ENCODE measurements around the gene POLR1F.

The POLR1F gene

GRCh38 chr7:19670806-19671205 lies 38.0 kb downstream of the POLR1F start:
- no CpG with 5 or more reads among the region's 1 CpG for WGBS (ENCODE audit: extremely low coverage, insufficient coverage, insufficient read length)
- H2BK5ac ChIP-seq (ENCODE audit: low read depth, low read length, poor library complexity) = no peak overlapping the region
- no peak overlapping the region for H3K4ac ChIP-seq (ENCODE audit: low read depth, low read length)
- no peaks in the 10 kb centered on the region for H3K27me3 ChIP-seq (ENCODE audit: insufficient read depth, low read length)
- no peak overlapping the region for H2BK12ac ChIP-seq (ENCODE audit: low read length)
- no peak overlapping the region for H3K14ac ChIP-seq (ENCODE audit: low read length)
- H3K27ac ChIP-seq (ENCODE audit: low read depth, low read length) = no peak overlapping the region
- H3K79me1 ChIP-seq (ENCODE audit: low read length) = no peaks in the 10 kb centered on the region
- no peak overlapping the region for H2BK120ac ChIP-seq (ENCODE audit: insufficient read depth, low read length, poor library complexity)
- no peak overlapping the region for H4K8ac ChIP-seq (ENCODE audit: low read depth, low read length)
- no peak overlapping the region for H2AFZ ChIP-seq (ENCODE audit: insufficient read depth, low read length, poor library complexity)
- no peak for DNase-seq
- H2AK5ac ChIP-seq (ENCODE audit: low read length) = no peak overlapping the region
- no peak overlapping the region for H3K9ac ChIP-seq (ENCODE audit: low read length)
- H4K12ac ChIP-seq (ENCODE audit: low read depth, low read length) = no peak overlapping the region
- no peaks in the 10 kb centered on the region for H3K9me3 ChIP-seq (ENCODE audit: insufficient read depth, low read depth, low read length)
- no peaks in the 10 kb centered on the region for H3K79me2 ChIP-seq (ENCODE audit: control insufficient read depth, insufficient read depth, low read length, poor library complexity)
- H3K18ac ChIP-seq (ENCODE audit: low read length) = no peak overlapping the region
- H3K36me3 ChIP-seq (ENCODE audit: control insufficient read depth in 1 of 2, insufficient read depth in 2 of 2, low read length in 2 of 2) = no peaks in the 10 kb centered on the region
- no peak overlapping the region for H3K4me3 ChIP-seq (ENCODE audit: low read depth, low read length)
- H4K91ac ChIP-seq (ENCODE audit: low read depth, low read length) = no peak overlapping the region
- no peaks in the 10 kb centered on the region for H3K4me1 ChIP-seq (ENCODE audit: control insufficient read depth in 1 of 2, insufficient read depth in 2 of 2, low read length in 2 of 2)
- H3K23ac ChIP-seq (ENCODE audit: low read length) = no peak overlapping the region
- no peak overlapping the region for H3K4me2 ChIP-seq (ENCODE audit: low read length)

DNA sequence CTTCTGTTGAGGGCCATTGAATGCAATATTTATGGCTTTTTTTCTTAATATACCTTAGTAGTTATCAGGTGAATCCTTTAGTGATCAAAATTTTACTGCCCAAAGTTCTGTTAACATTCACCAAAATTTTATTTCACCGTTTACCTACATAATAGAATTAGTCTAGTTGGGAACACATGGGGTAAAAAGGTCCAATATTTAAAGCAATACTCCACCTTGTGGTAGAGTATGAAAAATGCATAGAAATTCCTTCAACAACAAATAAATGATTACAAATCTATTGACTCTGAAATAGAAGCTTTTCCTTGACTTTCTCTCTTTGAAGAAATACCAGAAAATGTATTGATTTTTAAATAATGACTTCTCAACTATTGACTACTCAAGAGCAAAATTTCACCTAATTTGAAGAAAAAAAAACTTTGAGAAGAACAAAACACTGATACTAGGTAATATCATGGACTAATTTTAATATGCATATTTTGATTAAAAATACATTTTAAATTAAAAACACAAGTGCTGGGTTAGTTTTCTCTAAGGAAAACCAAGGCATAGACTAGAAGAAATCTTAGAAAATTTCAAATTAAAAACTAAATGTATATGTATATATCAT lies 43.3 kb downstream of the POLR1F start:
- no peak overlapping the region for H3K4ac ChIP-seq (ENCODE audit: low read depth, low read length)
- H4K8ac ChIP-seq (ENCODE audit: low read depth, low read length) = no peak overlapping the region
- H3K9me3 ChIP-seq (ENCODE audit: insufficient read depth, low read depth, low read length) = no peaks in the 10 kb centered on the region
- no peak overlapping the region for H3K4me2 ChIP-seq (ENCODE audit: low read length)
- H2BK5ac ChIP-seq (ENCODE audit: low read depth, low read length, poor library complexity) = no peak overlapping the region
- no peak overlapping the region for H3K18ac ChIP-seq (ENCODE audit: low read length)
- H3K79me2 ChIP-seq (ENCODE audit: control insufficient read depth, insufficient read depth, low read length, poor library complexity) = no peaks in the 10 kb centered on the region
- no peak overlapping the region for H2BK120ac ChIP-seq (ENCODE audit: insufficient read depth, low read length, poor library complexity)
- no peak overlapping the region for H3K4me3 ChIP-seq (ENCODE audit: low read depth, low read length)
- H3K4me1 ChIP-seq (ENCODE audit: control insufficient read depth in 1 of 2, insufficient read depth in 2 of 2, low read length in 2 of 2) = no peaks in the 10 kb centered on the region
- no peak overlapping the region for H2AFZ ChIP-seq (ENCODE audit: insufficient read depth, low read length, poor library complexity)
- no peaks in the 10 kb centered on the region for H3K79me1 ChIP-seq (ENCODE audit: low read length)
- H2BK12ac ChIP-seq (ENCODE audit: low read length) = no peak overlapping the region
- H4K91ac ChIP-seq (ENCODE audit: low read depth, low read length) = no peak overlapping the region
- no peaks in the 10 kb centered on the region for H3K27me3 ChIP-seq (ENCODE audit: insufficient read depth, low read length)
- no peak overlapping the region for H3K23ac ChIP-seq (ENCODE audit: low read length)
- DNase-seq = peak in 1 of 2 donors; percentile 59
- WGBS (ENCODE audit: extremely low coverage, insufficient coverage, insufficient read length) = no CpG with 5 or more reads among the region's 1 CpG
- H3K14ac ChIP-seq (ENCODE audit: low read length) = no peak overlapping the region
- no peak overlapping the region for H2AK5ac ChIP-seq (ENCODE audit: low read length)
- no peak overlapping the region for H3K27ac ChIP-seq (ENCODE audit: low read depth, low read length)
- H3K36me3 ChIP-seq (ENCODE audit: control insufficient read depth in 1 of 2, insufficient read depth in 2 of 2, low read length in 2 of 2) = no peaks in the 10 kb centered on the region
- H3K9ac ChIP-seq (ENCODE audit: low read length) = no peak overlapping the region
- no peak overlapping the region for H4K12ac ChIP-seq (ENCODE audit: low read depth, low read length)

- Histone ChIP-seq H3K9me3 (ENCODE audit: insufficient read depth, low read depth, low read length) (no peaks in the 10 kb centered on the region), H2AK5ac (ENCODE audit: low read length) (no peak overlapping the region), H3K4me3 (ENCODE audit: low read depth, low read length) (no peak overlapping the region), H3K79me2 (ENCODE audit: control insufficient read depth, insufficient read depth, low read length, poor library complexity) (no peaks in the 10 kb centered on the region), H3K23ac (ENCODE audit: low read length) (no peak overlapping the region), H3K4me1 (ENCODE audit: control insufficient read depth in 1 of 2, insufficient read depth in 2 of 2, low read length in 2 of 2) (no peaks in the 10 kb centered on the region), H3K18ac (ENCODE audit: low read length) (no peak overlapping the region), H2BK12ac (ENCODE audit: low read length) (no peak overlapping the region), H4K91ac (ENCODE audit: low read depth, low read length) (no peak overlapping the region), H2BK120ac (ENCODE audit: insufficient read depth, low read length, poor library complexity) (no peak overlapping the region), H3K79me1 (ENCODE audit: low read length) (no peaks in the 10 kb centered on the region), H2BK5ac (ENCODE audit: low read depth, low read length, poor library complexity) (no peak overlapping the region), H4K8ac (ENCODE audit: low read depth, low read length) (no peak overlapping the region), H3K9ac (ENCODE audit: low read length) (no peak overlapping the region), H3K14ac (ENCODE audit: low read length) (no peak overlapping the region), H4K12ac (ENCODE audit: low read depth, low read length) (no peak overlapping the region), H3K36me3 (ENCODE audit: control insufficient read depth in 1 of 2, insufficient read depth in 2 of 2, low read length in 2 of 2) (no peaks in the 10 kb centered on the region), H2AFZ (ENCODE audit: insufficient read depth, low read length, poor library complexity) (no peak overlapping the region), H3K27me3 (ENCODE audit: insufficient read depth, low read length) (no peaks in the 10 kb centered on the region), H3K27ac (ENCODE audit: low read depth, low read length) (no peak overlapping the region), H3K4ac (ENCODE audit: low read depth, low read length) (no peak overlapping the region), H3K4me2 (ENCODE audit: low read length) (no peak overlapping the region)
- DNase-seq = no peak
- WGBS (ENCODE audit: extremely low coverage, insufficient coverage, insufficient read length) = no CpG with 5 or more reads among the region's 4 CpGs
Observed at GRCh38 chr7:19663816-19664462, 44.9 kb downstream of the POLR1F start.

- no peaks in the 10 kb centered on the region for H3K36me3 ChIP-seq (ENCODE audit: control insufficient read depth in 1 of 2, insufficient read depth in 2 of 2, low read length in 2 of 2)
- no peak overlapping the region for H2BK5ac ChIP-seq (ENCODE audit: low read depth, low read length, poor library complexity)
- peaks cover 2% of the 10 kb centered on the region for H3K9me3 ChIP-seq (ENCODE audit: insufficient read depth, low read depth, low read length)
- peak in 1 of 2 donors; percentile 31 for DNase-seq
- no peak overlapping the region for H3K4me2 ChIP-seq (ENCODE audit: low read length)
- no peak overlapping the region for H2AK5ac ChIP-seq (ENCODE audit: low read length)
- no peak overlapping the region for H3K18ac ChIP-seq (ENCODE audit: low read length)
- no peak overlapping the region for H2AFZ ChIP-seq (ENCODE audit: insufficient read depth, low read length, poor library complexity)
- no peak overlapping the region for H4K8ac ChIP-seq (ENCODE audit: low read depth, low read length)
- no peak overlapping the region for H3K23ac ChIP-seq (ENCODE audit: low read length)
- no peaks in the 10 kb centered on the region for H3K79me2 ChIP-seq (ENCODE audit: control insufficient read depth, insufficient read depth, low read length, poor library complexity)
- no peak overlapping the region for H4K12ac ChIP-seq (ENCODE audit: low read depth, low read length)
- no peak overlapping the region for H3K4ac ChIP-seq (ENCODE audit: low read depth, low read length)
- H3K4me1 ChIP-seq (ENCODE audit: control insufficient read depth in 1 of 2, insufficient read depth in 2 of 2, low read length in 2 of 2) = no peaks in the 10 kb centered on the region
- no peak overlapping the region for H3K9ac ChIP-seq (ENCODE audit: low read length)
- H3K27ac ChIP-seq (ENCODE audit: low read depth, low read length) = no peak overlapping the region
- no CpG with 5 or more reads among the region's 2 CpGs for WGBS (ENCODE audit: extremely low coverage, insufficient coverage, insufficient read length)
- no peak overlapping the region for H3K4me3 ChIP-seq (ENCODE audit: low read depth, low read length)
- H2BK12ac ChIP-seq (ENCODE audit: low read length) = no peak overlapping the region
- H3K14ac ChIP-seq (ENCODE audit: low read length) = no peak overlapping the region
- H2BK120ac ChIP-seq (ENCODE audit: insufficient read depth, low read length, poor library complexity) = no peak overlapping the region
- H4K91ac ChIP-seq (ENCODE audit: low read depth, low read length) = no peak overlapping the region
- H3K27me3 ChIP-seq (ENCODE audit: insufficient read depth, low read length) = no peaks in the 10 kb centered on the region
- H3K79me1 ChIP-seq (ENCODE audit: low read length) = no peaks in the 10 kb centered on the region
Observed at GRCh38 chr7:19648791-19649190, 60.0 kb downstream of the POLR1F start.

Data from trophoblast cell (in vitro differentiated cells and primary cell).